Prostate gland (tissue), 2 donors: ENCODE measurements around the gene PPFIA1. TPM values are rescaled to one million over a fixed set of nuclear protein-coding genes. Genes with fewer than 3 reads are reported as not detected.

Experiments used
- DNase-seq: peaks from one replicate; pipeline ENCODE4 v3.0.0-alpha.2; 2019; ENCODE audit warnings: low spot score
- H3K27ac ChIP-seq, 2 donors: fragments of 200-600 bp; sonication (generic); 2 replicates each; pipeline ENCODE4 v1.5.1; 2017 to 2019
- H3K27me3 ChIP-seq: fragments of 200-600 bp; sonication (generic); replicated peaks from 2 replicates; pipeline ENCODE4 v1.5.1; 2019; ENCODE audit not compliant: insufficient read depth
- H3K36me3 ChIP-seq, 2 donors: fragments of 200-600 bp; sonication (generic); 1 replicate in 1 of 2; 2 replicates in 1 of 2; pipeline versions ENCODE4 v1.5.1 to v1.8.1; 2017 to 2019
- H3K4me1 ChIP-seq: fragments of 200-600 bp; sonication (generic); replicated peaks from 2 replicates; pipeline ENCODE4 v1.5.1; 2019
- H3K4me3 ChIP-seq, 2 donors: fragments of 200-600 bp; sonication (generic); 2 replicates each; pipeline ENCODE4 v1.5.1; 2017 to 2019
- H3K9me3 ChIP-seq: fragments of 200-600 bp; sonication (generic); 2 replicates; pipeline ENCODE4 v1.5.1; 2017
- POLR2A ChIP-seq: fragments of 450-650 bp; IDR thresholded peaks from one replicate; pipeline ENCODE4 v1.6.1; 2016; ENCODE audit warnings: antibody characterized with exemption, mild to moderate bottlenecking
- POLR2AphosphoS5 ChIP-seq: sonication (generic); formaldehyde crosslinking; IDR thresholded peaks from one replicate; pipeline ENCODE4 v1.6.1; 2017; ENCODE audit warnings: antibody characterized with exemption
- WGBS: methylation state at CpG from one replicate; pipeline ENCODE4 v1.1.5; 2018; 5-methylcytosine and 5-hydroxymethylcytosine counted together
- intact Hi-C: fragments of 100-400 bp; cut with DNase I; formaldehyde crosslinking; loops from one replicate; pipeline ENCODE4 v1.14.2; 2022
- total RNA-seq, 2 donors: library from RNA; depleted of rRNA; stranded (reverse); fragments of >200 nt; gene quantifications; one replicate each; pipeline ENCODE4 v1.1.0, GENCODE V29; 2016
- TF ChIP-seq, protein P1 (sequence below), 4 experiments: fragments of 200-600 bp in 2 of 4; fragments of 450-650 bp in 2 of 4; sonication (generic) in 2 of 4; IDR thresholded peaks; 1 replicate in 3 of 4; 2 replicates in 1 of 4; pipeline ENCODE4 v1.5.1; 2016 to 2019; ENCODE audit warnings: antibody characterized with exemption in 4 of 4, mild to moderate bottlenecking in 2 of 4, moderate library complexity in 2 of 4

Gene PPFIA1
- total RNA-seq, 2 donors from 2014 or later, result 29.1 to 61.8 TPM

DNA sequence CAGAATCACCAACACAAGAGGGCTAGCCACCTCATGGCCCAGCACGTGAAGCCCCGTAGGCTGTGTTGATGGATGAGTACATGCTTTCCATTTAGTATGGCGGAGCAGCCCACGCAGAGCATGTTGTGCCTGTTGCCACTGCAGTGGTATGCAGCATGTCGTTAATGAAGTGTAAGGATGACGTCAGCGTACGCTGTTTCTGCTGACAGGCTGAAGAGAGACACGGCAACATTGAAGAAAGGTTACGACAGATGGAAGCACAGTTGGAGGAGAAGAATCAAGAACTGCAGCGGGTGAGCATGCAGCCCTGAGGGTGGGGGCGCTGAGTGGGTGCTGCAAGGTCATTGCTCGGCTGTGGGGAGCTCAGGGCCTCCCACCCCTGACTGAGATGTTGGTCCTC lies 62.8 kb downstream of the PPFIA1 start:
- Histone ChIP-seq H3K27me3 (no peaks in the 10 kb centered on the region), H3K4me3 (no peak overlapping the region), H3K4me1 (no peaks in the 10 kb centered on the region), H3K9me3 (no peaks in the 10 kb centered on the region), H3K27ac (no peak overlapping the region), H3K36me3 (peaks cover 5 to 8% of the 10 kb centered on the region in 2 donors)
- no peak for DNase-seq
- intact Hi-C loops, result no loop called here
- WGBS, result 91% methylated on average over 13 of the region's 13 CpGs
- TF ChIP-seq POLR2A (no peak), POLR2AphosphoS5 (no peak)
- TF ChIP-seq, protein P1, sequence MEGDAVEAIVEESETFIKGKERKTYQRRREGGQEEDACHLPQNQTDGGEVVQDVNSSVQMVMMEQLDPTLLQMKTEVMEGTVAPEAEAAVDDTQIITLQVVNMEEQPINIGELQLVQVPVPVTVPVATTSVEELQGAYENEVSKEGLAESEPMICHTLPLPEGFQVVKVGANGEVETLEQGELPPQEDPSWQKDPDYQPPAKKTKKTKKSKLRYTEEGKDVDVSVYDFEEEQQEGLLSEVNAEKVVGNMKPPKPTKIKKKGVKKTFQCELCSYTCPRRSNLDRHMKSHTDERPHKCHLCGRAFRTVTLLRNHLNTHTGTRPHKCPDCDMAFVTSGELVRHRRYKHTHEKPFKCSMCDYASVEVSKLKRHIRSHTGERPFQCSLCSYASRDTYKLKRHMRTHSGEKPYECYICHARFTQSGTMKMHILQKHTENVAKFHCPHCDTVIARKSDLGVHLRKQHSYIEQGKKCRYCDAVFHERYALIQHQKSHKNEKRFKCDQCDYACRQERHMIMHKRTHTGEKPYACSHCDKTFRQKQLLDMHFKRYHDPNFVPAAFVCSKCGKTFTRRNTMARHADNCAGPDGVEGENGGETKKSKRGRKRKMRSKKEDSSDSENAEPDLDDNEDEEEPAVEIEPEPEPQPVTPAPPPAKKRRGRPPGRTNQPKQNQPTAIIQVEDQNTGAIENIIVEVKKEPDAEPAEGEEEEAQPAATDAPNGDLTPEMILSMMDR (IDR thresholded peaks at IDR 0.05), result no peak

DNA sequence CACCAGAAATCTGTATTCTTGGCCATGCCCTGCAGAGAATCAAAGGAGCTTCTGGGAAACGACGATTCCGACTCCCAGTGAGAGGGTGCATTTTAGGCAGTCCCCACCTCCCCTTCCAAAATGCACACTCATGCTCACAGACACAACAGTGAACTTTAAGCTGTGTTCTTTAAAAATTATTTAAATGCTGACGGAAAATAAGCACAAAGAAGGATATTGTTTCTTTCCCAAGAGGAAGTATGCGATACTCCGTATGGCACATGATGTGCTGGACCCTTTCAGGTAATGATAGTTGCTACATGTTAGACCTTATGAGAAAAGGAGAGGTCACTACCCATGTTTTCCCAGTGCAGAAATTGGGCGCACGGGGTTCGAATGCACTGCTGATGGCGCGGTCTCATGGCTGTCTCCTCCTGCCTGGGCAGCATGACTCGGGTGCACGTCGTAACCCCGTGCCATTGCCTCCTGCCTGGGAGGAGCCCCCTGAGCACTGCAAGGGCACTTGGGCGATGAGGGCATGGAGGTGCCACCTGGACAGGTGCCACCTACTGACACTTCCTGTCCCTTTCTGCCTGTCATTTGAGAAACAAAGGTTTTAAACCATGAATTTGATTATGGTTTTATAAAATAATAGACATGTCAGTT lies 64.0 kb downstream of the PPFIA1 start:
- H3K9me3 ChIP-seq, result no peaks in the 10 kb centered on the region
- H3K27me3 ChIP-seq, result no peaks in the 10 kb centered on the region
- no peak for TF ChIP-seq POLR2AphosphoS5
- TF ChIP-seq POLR2A, result no peak
- TF ChIP-seq, protein P1 (IDR thresholded peaks at IDR 0.05), result no peak
- no peak overlapping the region for H3K27ac ChIP-seq
- DNase-seq, result no peak
- H3K4me3 ChIP-seq, result no peak overlapping the region
- intact Hi-C loops, result no loop called here
- peaks cover 5 to 13% of the 10 kb centered on the region in 2 donors for H3K36me3 ChIP-seq
- WGBS, result 93% methylated on average over 16 of the region's 16 CpGs
- H3K4me1 ChIP-seq, result no peaks in the 10 kb centered on the region

DNA sequence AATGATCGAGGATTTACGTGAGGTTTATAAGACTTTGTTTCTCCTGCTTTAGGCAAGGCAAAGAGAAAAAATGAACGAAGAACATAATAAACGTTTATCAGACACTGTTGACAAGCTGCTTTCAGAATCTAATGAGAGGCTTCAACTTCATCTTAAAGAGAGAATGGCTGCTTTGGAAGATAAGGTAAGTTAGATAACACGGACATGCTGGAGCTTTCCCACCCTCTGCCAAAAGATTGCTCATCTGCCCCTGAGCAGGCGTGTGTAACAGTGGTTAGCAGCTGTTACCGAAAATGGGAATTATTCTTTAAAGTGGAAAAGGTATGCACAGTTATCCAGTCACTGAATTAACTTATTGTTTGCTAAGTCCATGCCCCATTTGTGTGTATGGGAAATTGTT lies 65.0 kb downstream of the PPFIA1 start:
- 81% methylated on average over 7 of the region's 7 CpGs for WGBS

DNA sequence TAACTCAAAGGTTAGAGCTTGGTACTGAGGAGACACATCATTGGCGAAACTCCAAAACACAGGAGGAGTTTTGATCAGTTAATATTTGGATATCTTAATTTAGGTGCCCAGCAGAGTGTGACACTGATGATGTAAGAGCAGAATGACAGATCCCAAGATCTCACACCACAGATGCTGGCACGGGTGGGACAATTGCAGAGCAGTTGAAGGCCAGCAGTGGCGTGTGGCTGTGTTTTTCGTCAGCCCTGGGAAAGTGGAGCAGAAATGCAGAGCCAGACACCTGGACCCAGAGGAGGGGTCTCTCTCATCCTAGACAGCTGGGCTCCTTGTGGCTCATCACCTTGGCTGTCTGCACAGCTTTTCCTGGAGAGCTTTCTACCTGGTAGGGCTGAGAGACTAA lies 68.1 kb downstream of the PPFIA1 start:
- Histone ChIP-seq H3K4me3 (no peak overlapping the region), H3K27me3 (no peaks in the 10 kb centered on the region), H3K36me3 (peaks cover 2 to 17% of the 10 kb centered on the region in 2 donors), H3K9me3 (no peaks in the 10 kb centered on the region), H3K27ac (no peak overlapping the region), H3K4me1 (no peaks in the 10 kb centered on the region)
- intact Hi-C loops, result no loop called here
- TF ChIP-seq POLR2A (no peak), POLR2AphosphoS5 (no peak)
- TF ChIP-seq, protein P1 (IDR thresholded peaks at IDR 0.05), result no peak
- no peak for DNase-seq
- WGBS, result 81% methylated on average over 4 of the region's 4 CpGs

More for the DNA sequence above, 65.0 kb downstream of the PPFIA1 start:
- H3K9me3 ChIP-seq, result no peaks in the 10 kb centered on the region
- no peaks in the 10 kb centered on the region for H3K4me1 ChIP-seq
- DNase-seq, result no peak
- TF ChIP-seq POLR2AphosphoS5 (no peak), POLR2A (no peak)
- TF ChIP-seq, protein P1 (IDR thresholded peaks at IDR 0.05), result no peak
- no peak overlapping the region for H3K27ac ChIP-seq
- H3K4me3 ChIP-seq, result no peak overlapping the region
- intact Hi-C loops, result no loop called here
- no peaks in the 10 kb centered on the region for H3K27me3 ChIP-seq
- H3K36me3 ChIP-seq, result peaks cover 5 to 13% of the 10 kb centered on the region in 2 donors

DNA sequence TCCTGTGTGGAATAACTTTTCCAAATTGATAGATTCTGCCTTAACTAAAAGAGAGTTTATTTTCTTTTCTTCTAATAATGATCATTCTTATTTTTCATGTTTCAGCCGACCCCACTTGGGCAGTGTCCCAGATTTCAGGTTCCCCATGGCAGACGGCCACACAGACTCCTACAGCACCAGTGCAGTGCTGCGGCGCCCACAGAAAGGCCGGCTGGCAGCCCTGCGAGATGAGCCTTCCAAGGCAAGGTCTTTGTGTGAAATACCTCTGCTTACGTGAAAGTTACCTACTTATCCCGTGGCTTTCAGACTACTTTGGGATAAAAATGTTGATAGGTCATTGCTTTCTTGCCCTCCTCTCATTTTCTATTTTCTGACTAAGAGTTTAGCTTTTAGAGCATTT lies 68.6 kb downstream of the PPFIA1 start:
- Histone ChIP-seq H3K36me3 (peaks cover 7 to 22% of the 10 kb centered on the region in 2 donors), H3K4me3 (no peak overlapping the region), H3K27me3 (no peaks in the 10 kb centered on the region), H3K9me3 (no peaks in the 10 kb centered on the region), H3K4me1 (no peaks in the 10 kb centered on the region), H3K27ac (no peak overlapping the region)
- intact Hi-C loops, result no loop called here
- TF ChIP-seq, protein P1 (IDR thresholded peaks at IDR 0.05), result no peak
- no peak for TF ChIP-seq POLR2A
- TF ChIP-seq POLR2AphosphoS5, result no peak
- WGBS, result 84% methylated on average over 8 of the region's 8 CpGs
- no peak for DNase-seq
